Lower leg skin (tissue), 4 donors: ENCODE data around the gene MLST8. TPM values are rescaled to one million over a fixed set of nuclear protein-coding genes. Genes with fewer than 3 reads are reported as not detected.

ENCODE experiments used
- DNase-seq, 2 donors: peaks; one replicate each; pipeline ENCODE4 v3.0.0-alpha.2; 2019; ENCODE audit warnings: low spot score in 2 of 2
- H3K4me3 ChIP-seq: fragments of 200-600 bp; sonication (generic); 2 replicates; pipeline ENCODE4 v1.5.1; 2017; ENCODE audit warnings: mild to moderate bottlenecking, low read depth; ENCODE audit not compliant: poor library complexity, severe bottlenecking
- POLR2A ChIP-seq, 2 donors: fragments of 450-650 bp; IDR thresholded peaks; one replicate each; pipeline ENCODE4 v1.6.1; 2016 to 2017; ENCODE audit warnings: antibody characterized with exemption in 2 of 2, mild to moderate bottlenecking in 1 of 2, moderate library complexity in 1 of 2
- WGBS, 2 donors: methylation state at CpG; one replicate each; pipeline ENCODE4 v1.1.5; 2018; 5-methylcytosine and 5-hydroxymethylcytosine counted together
- intact Hi-C: fragments of 100-400 bp; cut with DNase I; formaldehyde crosslinking; loops from one replicate; pipeline ENCODE4 v1.15.0; 2023; ENCODE audit warnings: low total_unique reads
- total RNA-seq, 4 donors: library from RNA; depleted of rRNA; stranded (reverse); fragments of >200 nt; gene quantifications; one replicate each; pipeline ENCODE4 v1.1.0, GENCODE V29; 2016
- TF ChIP-seq, protein P1 (sequence below), 3 donors: fragments of 450-650 bp; IDR thresholded peaks; one replicate each; pipeline ENCODE4 v1.5.1; 2016; ENCODE audit warnings: antibody characterized with exemption in 3 of 3, mild to moderate bottlenecking in 3 of 3, moderate library complexity in 2 of 3

MLST8 gene
- total RNA-seq, 4 donors from 2014 or later = 43.8 to 69.4 (median 54.9) TPM

DNA sequence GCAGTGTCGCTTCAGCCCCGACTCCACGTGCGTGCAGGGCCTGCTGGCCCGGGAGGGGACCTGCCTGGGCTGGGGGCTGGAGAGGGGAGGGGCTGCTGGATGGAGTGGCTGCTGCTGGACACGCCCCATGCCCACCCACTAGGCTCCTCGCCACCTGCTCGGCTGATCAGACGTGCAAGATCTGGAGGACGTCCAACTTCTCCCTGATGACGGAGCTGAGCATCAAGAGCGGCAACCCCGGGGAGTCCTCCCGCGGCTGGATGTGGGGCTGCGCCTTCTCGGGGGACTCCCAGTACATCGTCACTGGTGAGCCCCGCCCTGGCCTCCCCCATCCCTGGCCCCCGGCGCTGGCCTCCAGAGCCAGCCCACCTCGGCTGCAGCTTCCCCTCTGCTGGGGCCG is 3.1 kb downstream of the MLST8 start:
- TF ChIP-seq POLR2A (IDR thresholded peaks at IDR 0.05) = no peak
- TF ChIP-seq, protein P1, sequence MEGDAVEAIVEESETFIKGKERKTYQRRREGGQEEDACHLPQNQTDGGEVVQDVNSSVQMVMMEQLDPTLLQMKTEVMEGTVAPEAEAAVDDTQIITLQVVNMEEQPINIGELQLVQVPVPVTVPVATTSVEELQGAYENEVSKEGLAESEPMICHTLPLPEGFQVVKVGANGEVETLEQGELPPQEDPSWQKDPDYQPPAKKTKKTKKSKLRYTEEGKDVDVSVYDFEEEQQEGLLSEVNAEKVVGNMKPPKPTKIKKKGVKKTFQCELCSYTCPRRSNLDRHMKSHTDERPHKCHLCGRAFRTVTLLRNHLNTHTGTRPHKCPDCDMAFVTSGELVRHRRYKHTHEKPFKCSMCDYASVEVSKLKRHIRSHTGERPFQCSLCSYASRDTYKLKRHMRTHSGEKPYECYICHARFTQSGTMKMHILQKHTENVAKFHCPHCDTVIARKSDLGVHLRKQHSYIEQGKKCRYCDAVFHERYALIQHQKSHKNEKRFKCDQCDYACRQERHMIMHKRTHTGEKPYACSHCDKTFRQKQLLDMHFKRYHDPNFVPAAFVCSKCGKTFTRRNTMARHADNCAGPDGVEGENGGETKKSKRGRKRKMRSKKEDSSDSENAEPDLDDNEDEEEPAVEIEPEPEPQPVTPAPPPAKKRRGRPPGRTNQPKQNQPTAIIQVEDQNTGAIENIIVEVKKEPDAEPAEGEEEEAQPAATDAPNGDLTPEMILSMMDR (IDR thresholded peaks at IDR 0.05) = no peak
- DNase-seq = no peak
- 75 to 83% methylated on average over 17 to 21 of the region's 23 CpGs for WGBS, 2 donors
- no peak overlapping the region for H3K4me3 ChIP-seq
- intact Hi-C loops = no loop called here

DNA sequence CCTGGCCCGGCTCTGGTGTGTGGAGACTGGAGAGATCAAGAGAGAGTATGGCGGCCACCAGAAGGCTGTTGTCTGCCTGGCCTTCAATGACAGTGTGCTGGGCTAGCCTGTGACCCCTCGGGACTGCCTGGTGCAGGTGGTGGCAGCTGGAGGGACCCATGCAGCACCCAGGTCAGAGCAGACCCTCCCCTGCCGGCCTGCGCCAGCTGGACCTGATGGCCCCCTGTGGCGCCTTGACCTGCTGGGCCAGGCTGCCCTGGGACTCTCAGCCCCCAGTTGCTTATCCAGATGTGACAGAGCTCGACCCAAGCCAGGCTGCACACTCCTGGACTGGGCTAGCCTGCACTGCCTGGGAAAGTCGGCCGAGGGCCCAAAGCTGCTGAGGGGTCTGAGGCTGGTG is 3.5 kb downstream of the MLST8 start:
- DNase-seq = no peak
- TF ChIP-seq, protein P1 (IDR thresholded peaks at IDR 0.05) = no peak
- no peak for TF ChIP-seq POLR2A (IDR thresholded peaks at IDR 0.05)
- intact Hi-C loops = no loop called here
- H3K4me3 ChIP-seq = no peak overlapping the region
- WGBS, 2 donors = 93 to 94% methylated on average over 4 to 9 of the region's 9 CpGs

DNA sequence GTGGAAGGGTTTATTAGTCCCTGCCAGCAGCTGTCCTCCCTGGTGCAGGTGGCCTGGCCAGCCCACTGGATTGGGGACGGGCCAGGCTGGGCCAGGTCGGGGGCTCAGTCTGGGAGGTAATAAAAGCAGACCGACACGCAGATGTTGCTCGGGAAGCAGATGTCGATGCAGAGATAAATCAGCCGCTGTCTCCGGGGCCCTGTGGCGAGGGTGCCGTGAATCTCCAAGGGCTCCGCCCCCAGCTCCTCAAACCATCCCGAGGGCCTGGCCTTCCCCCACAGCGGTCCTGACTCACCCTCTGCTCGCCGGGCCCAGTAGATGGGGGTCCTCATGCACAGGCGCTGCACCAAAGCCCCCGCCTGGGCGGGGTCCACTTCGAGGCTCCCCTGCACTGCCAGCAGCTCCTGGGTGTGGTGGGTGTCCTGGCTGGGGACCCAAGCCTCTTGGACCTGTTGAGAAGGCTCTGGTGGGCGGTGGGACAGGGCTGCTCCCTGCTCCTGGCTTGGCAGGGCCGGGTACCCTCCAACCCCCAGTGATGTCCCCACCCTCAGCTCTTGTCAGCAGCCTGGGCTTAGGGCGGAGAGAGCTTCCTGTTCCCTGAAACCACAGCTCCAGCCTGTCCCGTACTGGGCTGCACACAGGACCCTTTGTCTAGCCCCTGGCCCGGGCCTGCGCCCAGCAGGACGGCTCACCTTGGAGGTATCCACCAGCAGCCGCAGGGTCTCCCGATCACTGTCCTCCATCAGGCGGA is 4.2 kb downstream of the MLST8 start:
- 78 to 82% methylated on average over 21 of the region's 29 CpGs for WGBS, 2 donors
- no peak overlapping the region for H3K4me3 ChIP-seq
- no peak for DNase-seq
- TF ChIP-seq, protein P1 (IDR thresholded peaks at IDR 0.05) = no peak
- TF ChIP-seq POLR2A (IDR thresholded peaks at IDR 0.05) = no peak
- intact Hi-C loops = no loop called here

DNA sequence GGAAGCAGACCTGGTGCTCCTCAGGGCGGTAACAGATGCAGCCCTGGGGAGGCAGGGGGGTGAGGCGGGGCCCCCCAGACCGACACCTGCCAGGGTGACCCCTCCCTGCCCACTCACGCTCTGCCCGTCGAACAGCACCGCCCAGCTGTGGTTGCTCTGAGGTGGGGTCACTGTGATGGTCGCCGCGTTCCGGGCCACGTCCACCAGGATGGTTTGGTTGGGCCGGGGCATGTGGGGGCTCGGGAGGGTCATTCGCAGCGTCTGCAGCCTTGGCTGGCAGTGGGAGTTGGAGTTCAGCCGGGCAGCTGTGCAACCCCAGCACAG is 4.7 kb downstream of the MLST8 start:
- WGBS, 2 donors = 87% methylated on average over 4 to 9 of the region's 17 CpGs
- DNase-seq = no peak
- H3K4me3 ChIP-seq = no peak overlapping the region

DNA sequence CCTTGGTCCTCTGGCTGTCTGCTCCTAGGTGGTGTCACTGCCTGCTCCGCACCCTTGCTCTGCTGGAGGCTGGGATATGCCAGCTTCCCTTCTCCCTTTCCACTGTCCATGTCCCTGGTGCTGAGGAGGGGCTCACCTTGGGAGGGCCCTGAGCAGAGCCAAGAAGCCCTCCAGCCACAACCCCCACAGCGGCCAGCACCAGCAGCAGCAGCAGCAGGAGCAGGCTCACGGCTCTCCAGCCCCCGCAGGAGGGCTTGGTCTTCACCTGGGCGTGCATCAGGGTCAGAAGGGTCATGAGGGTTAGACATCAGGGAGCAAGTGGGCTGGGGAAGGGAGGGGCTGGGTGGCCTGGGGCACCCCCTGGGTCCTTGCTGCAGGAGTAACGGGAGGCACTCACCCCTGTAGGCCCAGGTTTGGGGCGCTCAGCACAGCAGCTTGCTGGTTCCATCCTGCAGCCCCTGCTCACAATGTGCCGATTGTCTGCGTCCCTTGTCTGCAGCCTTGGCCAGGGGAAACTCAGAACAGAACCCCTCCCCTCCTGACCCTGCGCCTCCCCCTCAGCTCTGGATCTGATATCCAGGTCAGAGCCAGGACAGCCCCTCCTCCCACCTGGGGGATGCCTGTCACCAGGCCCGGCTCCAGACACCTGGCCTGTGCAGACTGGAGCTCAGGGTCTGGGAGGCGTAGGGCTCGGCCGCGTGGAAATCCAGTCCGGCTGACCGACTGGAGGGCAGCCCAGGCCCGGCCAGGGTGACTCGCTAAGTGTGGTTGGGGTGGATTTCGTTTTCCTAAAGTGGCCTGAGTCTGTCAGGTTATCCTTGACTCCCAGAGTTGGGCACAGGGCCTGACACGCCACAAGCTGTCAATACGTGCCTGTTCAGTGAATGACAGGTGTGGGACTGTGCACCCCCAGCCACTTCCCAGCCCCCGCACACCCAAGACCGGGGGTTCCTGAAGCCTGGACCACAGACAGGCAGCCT is 5.4 kb downstream of the MLST8 start, which contains the start of gene BRICD5:
Gene BRICD5, minus strand, starts transcription at position 478 of the 980 bp plus-strand sequence. Its CDS starts 30 bp downstream, at position 448.
- no peak within 1 kb of the TSS for H3K4me3 ChIP-seq
- TF ChIP-seq, protein P1 (IDR thresholded peaks at IDR 0.05) = no peak
- no peak for TF ChIP-seq POLR2A (IDR thresholded peaks at IDR 0.05)
- no peak for DNase-seq
- intact Hi-C loops = no loop called here
- WGBS, 2 donors = 68 to 77% methylated on average over 19 to 23 of the region's 24 CpGs

More for the DNA sequence above, 4.7 kb downstream of the MLST8 start:
- intact Hi-C loops = no loop called here
- TF ChIP-seq, protein P1 (IDR thresholded peaks at IDR 0.05) = no peak
- TF ChIP-seq POLR2A (IDR thresholded peaks at IDR 0.05) = no peak
